Measurements from ENCODE around the gene DDX28. TPM values are rescaled to one million over a fixed set of nuclear protein-coding genes. Genes with fewer than 3 reads are reported as not detected.

The DDX28 gene
- total and polyA plus RNA-seq, 10 of the 15 experiments (the other 5 are each of a cell fraction or from before 2014, with no cell fraction given), result 3.6 to 40.4 (median 20.0) TPM

DNA sequence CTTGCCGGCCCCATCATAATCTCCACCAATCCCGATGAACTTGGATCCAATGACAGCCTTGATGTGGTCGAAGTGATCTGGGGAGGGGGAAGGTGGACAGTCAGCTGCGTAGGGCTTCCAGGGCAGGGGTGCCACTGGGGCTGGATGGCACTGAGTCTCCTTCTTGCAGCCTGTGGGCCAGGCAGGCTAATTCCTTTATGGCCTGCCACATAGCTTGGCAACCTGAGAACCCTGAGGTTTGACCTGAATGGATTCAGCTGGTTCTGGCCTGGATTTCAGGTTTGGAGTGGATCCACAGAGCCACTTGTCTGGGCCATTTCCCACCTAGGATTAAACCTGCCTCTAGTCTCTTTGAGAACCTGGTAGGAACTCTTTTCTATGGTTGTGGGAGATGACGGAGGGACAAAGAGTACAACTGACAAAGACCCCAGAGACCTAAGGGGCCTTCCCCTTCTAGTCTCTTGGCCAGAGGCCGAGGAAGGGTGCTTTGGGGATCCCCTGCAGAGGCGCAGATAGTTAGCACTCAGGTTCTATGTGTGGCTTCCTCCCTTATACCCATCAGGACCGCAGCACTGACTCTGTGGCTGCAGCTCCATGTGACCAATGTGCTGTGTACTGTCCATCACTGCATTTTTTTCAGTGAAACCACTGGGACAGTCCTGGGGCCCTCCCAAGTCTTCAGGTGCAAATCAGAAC, 33.6 kb downstream of the DDX28 start (continued):
- TF ChIP-seq MEF2A (IDR thresholded peaks at IDR 0.05; ENCODE audit: insufficient read depth, low read depth, low read length) (0 out of 2 replicates have a peak, but pooled peaks have one; percentile 19), TCF12 (IDR thresholded peaks at IDR 0.05; ENCODE audit: low read depth, low read length) (no peak)

DNA sequence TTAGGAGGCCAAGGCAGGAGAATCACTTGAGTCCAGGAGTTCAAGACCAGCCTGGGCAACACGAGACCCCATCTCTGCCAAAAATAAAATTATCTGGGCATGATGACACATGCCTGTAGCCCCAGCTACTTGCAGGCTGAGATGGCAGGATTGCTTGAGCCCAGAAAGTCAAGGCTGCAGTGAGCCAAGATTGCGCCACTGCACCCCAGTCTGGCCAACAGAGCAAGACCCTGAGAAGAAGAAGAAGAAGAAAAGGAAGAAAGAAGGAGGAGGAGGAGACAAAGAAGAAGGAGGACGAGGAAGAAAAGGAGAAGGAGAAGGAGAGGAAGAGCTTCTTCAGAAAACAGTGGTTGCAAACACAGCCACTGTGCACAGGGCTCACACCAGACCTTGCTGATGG, 34.4 kb downstream of the DDX28 start:
- Histone ChIP-seq H3K9ac (ENCODE audit: control insufficient read depth, insufficient read depth, low read length) (no peak overlapping the region), H3K4me1 (ENCODE audit: control insufficient read depth, insufficient read depth, low read length) (peaks cover 44% of the 10 kb centered on the region)
- CTCF ChIA-PET, result interaction anchor here (0.8 to 1.3 kb wide), 5 partner anchors 34 to 240 kb away, joined by 3 to 5 read pairs (median 4); partner anchors contain the start of genes DDX28 and DUS2

More for the DNA sequence above, 34.4 kb downstream of the DDX28 start:
- TF ChIP-seq HDGF (IDR thresholded peaks at IDR 0.05), result 0 out of 2 replicates have a peak, but pooled peaks have one; percentile 19
- TF ChIP-seq, protein P1, sequence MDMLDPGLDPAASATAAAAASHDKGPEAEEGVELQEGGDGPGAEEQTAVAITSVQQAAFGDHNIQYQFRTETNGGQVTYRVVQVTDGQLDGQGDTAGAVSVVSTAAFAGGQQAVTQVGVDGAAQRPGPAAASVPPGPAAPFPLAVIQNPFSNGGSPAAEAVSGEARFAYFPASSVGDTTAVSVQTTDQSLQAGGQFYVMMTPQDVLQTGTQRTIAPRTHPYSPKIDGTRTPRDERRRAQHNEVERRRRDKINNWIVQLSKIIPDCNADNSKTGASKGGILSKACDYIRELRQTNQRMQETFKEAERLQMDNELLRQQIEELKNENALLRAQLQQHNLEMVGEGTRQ (IDR thresholded peaks at IDR 0.05; ENCODE audit: borderline replicate concordance, low read depth, low read length), result no peak
- Histone ChIP-seq H3K27me3 (replicated peaks in 1 of 2; ENCODE audit: control insufficient read depth in 2 of 2, insufficient read depth in 2 of 2, low read length in 1 of 2) (no peaks in the 10 kb centered on the region), H3K79me2 (ENCODE audit: control insufficient read depth, insufficient read depth, low read length) (no peaks in the 10 kb centered on the region), H3K36me3 (ENCODE audit: control insufficient read depth in 2 of 2, insufficient read depth in 2 of 2, low read length in 1 of 2) (no peaks in the 10 kb centered on the region), H3K9me3 (replicated peaks; ENCODE audit: control insufficient read depth, insufficient read depth, low read length) (no peaks in the 10 kb centered on the region), H3K4me2 (ENCODE audit: control insufficient read depth, insufficient read depth) (no peak overlapping the region), H3K27ac (ENCODE audit: control insufficient read depth, insufficient read depth) (no peak overlapping the region), H4K20me1 (ENCODE audit: control insufficient read depth, insufficient read depth) (no peaks in the 10 kb centered on the region), H2AFZ (ENCODE audit: control insufficient read depth, low read depth, low read length) (no peak overlapping the region), H3K4me3 (no peak overlapping the region)
- in situ Hi-C loops (cut with MboI) (no loop called here), intact Hi-C loops (cut with micrococcal nuclease; ENCODE audit: unreplicated experiment) (no loop called here)
- ChIA-PET RAD21 (ENCODE audit: unreplicated experiment) (interaction anchor here (0.9 to 2.1 kb wide), 2 partner anchors 35 to 52 kb away, joined by 3 to 6 read pairs; partner anchors contain the start of genes DDX28 and DUS2), POLR2A (interaction anchor here (1.4 to 1.5 kb wide), 2 partner anchors 23 to 86 kb away, joined by 5 to 6 read pairs; no protein-coding TSS in a partner anchor), SMC1A (ENCODE audit: uncharacterized antibody, unreplicated experiment) (interaction anchor here (1.1 kb wide), 1 partner anchor 48 kb away, joined by 3 read pairs; no protein-coding TSS in a partner anchor)
- BruUV-seq (replicated peaks), result no TSS peak
- no peak for FAIRE-seq
- 81% methylated on average over 3 of the region's 3 CpGs for WGBS (ENCODE audit: insufficient coverage, insufficient replicate concordance, low lambda C conversion rate, missing lambda C conversion rate)
- no peak for DNase-seq (ENCODE audit: low read depth, low spot score)
- ATAC-seq, result no peak

All from GM12878 (cell line).